AG09309 (cell line): ENCODE measurements around the gene SIL1.
"Not testable (repeated sequence)": the region's sequence is repeated elsewhere in the genome, so short reads cannot be mapped to it uniquely, and the experiment has no call there.

Source experiments
- DNase-seq: peaks from one replicate; pipeline ENCODE4 v3.0.0-alpha.2; 2010; ENCODE audit warnings: low read depth
- H3K4me3 ChIP-seq: 2 replicates; pipeline ENCODE4 v1.5.1; 2011; ENCODE audit warnings: mild to moderate bottlenecking, low read depth, low read length, moderate library complexity; ENCODE audit not compliant: control insufficient read depth
- TF ChIP-seq, protein P1 (sequence below): IDR thresholded peaks from 2 replicates; pipeline ENCODE4 v1.5.1; 2011; ENCODE audit warnings: mild to moderate bottlenecking, low read depth, low read length, inconsistent platforms; ENCODE audit not compliant: insufficient read depth, control insufficient read depth; ENCODE audit errors: missing control alignments

SIL1 gene

DNA sequence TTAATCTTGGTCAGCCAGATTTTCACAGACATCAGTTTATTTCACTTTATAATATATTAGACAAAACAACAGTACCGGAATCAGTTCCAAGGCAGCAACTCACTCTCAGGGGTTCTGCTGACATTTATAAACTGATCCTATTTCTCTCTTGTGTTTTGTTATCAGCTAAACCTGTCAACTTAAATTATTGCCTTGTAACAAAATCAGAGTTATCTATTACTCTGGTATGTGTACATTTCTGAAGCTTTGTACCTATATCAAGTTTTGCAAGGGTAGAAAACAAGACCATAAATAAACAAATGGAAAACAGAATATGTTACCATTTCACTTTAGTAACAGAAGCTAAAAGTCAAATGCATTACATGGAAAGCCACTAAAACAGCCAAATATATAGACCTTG, 122.1 kb downstream of the SIL1 start:
- DNase-seq, result no peak
- TF ChIP-seq, protein P1, sequence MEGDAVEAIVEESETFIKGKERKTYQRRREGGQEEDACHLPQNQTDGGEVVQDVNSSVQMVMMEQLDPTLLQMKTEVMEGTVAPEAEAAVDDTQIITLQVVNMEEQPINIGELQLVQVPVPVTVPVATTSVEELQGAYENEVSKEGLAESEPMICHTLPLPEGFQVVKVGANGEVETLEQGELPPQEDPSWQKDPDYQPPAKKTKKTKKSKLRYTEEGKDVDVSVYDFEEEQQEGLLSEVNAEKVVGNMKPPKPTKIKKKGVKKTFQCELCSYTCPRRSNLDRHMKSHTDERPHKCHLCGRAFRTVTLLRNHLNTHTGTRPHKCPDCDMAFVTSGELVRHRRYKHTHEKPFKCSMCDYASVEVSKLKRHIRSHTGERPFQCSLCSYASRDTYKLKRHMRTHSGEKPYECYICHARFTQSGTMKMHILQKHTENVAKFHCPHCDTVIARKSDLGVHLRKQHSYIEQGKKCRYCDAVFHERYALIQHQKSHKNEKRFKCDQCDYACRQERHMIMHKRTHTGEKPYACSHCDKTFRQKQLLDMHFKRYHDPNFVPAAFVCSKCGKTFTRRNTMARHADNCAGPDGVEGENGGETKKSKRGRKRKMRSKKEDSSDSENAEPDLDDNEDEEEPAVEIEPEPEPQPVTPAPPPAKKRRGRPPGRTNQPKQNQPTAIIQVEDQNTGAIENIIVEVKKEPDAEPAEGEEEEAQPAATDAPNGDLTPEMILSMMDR, result no peak
- H3K4me3 ChIP-seq, result no peak overlapping the region

DNA sequence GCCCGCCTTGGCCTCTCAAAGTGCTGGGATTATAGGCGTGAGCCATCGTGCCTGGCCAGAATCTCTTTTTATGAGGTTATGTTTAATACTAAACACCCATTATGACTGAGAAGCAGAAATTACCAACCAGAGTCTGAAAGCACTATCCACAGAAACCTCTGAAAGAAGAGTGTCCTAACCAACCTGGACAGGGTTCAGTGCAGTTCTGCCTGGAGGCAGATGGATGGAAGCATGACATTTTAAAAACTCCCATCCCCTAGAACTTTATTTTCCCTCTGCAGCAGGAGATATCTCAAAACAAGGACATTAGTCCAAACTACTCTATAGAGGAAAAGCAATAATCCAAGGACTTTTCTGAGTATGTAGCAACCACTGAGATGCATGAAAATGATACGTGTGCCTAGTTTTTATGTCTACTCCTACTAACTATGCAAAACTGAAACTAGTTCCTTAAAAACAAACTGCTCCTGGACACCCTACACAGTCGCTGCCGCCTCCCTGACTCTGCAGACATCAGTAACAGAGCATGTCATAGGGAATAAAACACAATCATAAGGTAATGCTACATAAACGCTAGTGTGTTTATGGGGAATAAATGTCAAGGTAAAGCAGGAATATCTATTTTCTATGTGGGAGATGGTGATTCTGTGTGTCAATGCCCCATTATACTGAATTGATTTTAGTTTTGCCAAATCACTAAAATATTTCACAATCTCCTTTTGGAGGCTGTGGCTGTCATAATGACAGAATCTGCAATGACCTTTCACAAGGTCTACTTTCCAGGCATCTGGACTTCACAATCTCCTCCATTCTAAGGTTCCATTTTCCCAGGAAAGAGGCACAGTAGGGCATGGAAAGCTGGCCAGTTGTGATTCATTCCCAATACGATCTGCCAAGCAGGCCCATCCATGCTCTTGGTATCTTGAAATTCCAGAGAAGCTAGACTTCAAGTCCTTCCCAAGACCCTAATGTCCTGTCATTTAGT, 122.8 kb downstream of the SIL1 start:
- no peak for DNase-seq
- TF ChIP-seq, protein P1, result no peak
- no peak overlapping the region for H3K4me3 ChIP-seq

DNA sequence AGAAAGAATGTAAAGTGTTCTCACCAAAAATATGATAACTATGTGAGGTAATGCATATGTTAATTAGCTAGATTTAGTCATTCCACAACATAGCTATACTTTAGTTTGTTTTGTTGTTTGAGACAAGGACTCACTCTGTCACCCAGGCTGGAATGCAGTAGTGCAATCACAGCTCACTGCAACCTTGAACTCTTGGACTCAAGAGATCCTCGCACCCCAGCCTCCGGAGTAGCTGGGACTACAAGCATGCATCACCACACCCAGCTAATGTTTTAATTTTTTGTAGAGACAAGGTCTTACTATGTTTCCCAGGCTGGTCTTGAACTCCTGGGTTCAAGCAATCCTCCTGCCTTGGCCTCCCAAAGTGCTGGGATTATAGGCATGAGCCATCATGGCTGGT, 124.2 kb downstream of the SIL1 start:
- not testable (repeated sequence) for H3K4me3 ChIP-seq, DNase-seq

DNA sequence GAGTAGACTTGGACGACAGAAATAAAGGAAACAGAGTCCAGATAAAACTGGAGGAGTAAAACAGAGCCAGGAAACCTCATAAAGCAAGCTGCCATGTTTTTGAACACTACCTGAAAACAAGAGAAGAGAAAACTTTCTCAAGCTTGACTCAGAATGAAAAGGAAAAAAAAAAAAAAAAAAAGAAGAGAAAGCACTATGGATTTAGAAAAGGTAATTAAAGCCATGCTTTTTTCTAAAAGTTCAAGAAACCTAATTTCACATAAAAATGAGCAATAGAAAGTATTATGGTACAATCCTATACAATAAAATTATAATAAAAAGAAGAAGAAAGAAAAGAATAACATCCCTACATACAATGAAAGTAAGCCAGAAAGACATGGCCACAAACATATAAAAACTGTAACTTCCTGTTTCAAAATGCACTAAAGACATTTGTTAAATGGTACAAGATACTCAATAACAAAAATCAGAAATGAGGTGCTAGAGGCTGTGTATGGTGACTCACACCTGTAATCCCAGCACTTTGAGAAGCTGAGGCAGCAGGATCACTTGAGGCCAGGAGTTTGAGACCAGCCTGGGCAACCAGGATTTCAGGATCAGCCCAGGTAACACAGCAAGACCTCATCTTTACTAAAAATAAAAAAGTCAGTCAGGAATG, 129.5 kb downstream of the SIL1 start:
- DNase-seq, result no peak
- TF ChIP-seq, protein P1, result no peak
- no peak overlapping the region for H3K4me3 ChIP-seq

DNA sequence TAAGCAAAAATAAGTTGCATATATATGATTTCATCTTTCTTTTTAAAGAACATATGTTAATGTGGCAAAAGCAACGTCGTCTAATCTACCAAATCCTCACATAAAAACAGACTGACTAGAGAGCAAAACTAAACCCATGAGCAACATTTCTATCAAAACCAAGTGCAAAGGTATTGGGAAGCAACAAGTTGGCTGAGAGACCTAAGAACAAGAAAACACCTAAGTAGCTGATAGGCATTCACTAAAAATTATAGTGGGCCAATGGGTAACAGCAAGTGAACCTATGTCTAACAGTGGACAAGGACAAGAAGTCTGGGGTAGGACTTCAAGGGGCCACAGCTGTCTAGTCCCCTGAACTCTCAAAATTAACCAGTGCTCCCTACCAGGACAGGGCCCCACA, 130.1 kb downstream of the SIL1 start:
- no peak overlapping the region for H3K4me3 ChIP-seq
- no peak for DNase-seq
- TF ChIP-seq, protein P1, result no peak

DNA sequence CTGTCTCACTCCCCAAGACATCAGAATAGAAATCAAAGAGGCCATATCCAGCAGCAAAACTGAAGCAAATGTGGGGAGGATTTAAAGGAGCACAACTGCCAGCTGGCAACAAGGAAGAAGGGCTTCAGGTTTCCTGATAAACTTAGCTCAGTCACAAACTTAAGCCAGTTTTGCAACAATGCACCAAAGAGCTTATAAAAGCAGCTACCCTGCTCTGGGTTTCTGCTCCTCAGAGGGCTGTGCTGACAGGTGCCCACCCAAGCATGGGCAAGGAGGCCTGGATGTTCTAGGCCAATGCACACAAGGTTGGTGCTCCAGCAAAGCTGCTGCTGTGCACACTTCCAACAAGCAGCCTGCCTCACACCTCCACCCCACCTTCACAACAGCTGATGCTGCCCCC, 132.9 kb downstream of the SIL1 start:
- no peak overlapping the region for H3K4me3 ChIP-seq
- TF ChIP-seq, protein P1, result no peak
- no peak for DNase-seq

DNA sequence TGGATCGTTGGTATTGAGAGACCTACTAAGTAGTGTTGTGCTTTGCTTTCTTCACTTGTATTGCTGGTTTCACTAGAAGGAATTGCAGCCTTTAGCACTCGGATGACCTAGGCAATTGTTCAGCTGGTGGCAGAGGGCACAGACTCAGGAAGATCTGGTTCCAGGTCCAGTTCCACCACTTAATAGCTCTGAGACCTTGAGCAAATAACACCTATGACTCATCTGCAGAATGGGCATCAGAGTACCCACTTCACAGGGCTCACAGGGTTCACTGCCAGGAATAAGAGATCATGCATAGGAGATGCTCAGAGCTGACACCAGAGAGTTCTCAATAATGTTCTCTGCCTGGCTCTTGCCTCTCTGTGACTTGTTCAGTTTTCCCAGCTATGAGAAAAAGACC, 133.6 kb downstream of the SIL1 start:
- TF ChIP-seq, protein P1, result no peak
- DNase-seq, result no peak
- H3K4me3 ChIP-seq, result no peak overlapping the region
